Heart left ventricle (tissue), 16 donors: ENCODE measurements around the gene KCTD17. TPM values are rescaled to one million over a fixed set of nuclear protein-coding genes. Genes with fewer than 3 reads are reported as not detected.

Experiments
- ATAC-seq, 4 donors: fragments of 200-7000 bp; cut with Tn5 transposase; one replicate each; pipeline ENCODE4 v1.9.1; 2020 to 2022; ENCODE audit warnings: moderate library complexity in 4 of 4, mild to moderate bottlenecking in 3 of 4, moderate number of reproducible peaks in 1 of 4
- DNase-seq, 5 donors: peaks; one replicate each; pipeline ENCODE4 v3.0.0-alpha.2; 2020
- H3K27ac ChIP-seq, 12 donors: fragments of 200-600 bp; sonication (generic) in 4 of 12; one replicate each; pipeline versions ENCODE4 v1.5.0 to v1.8.0; 2016 to 2022; ENCODE audit warnings: mild to moderate bottlenecking in 2 of 12
- H3K27me3 ChIP-seq, 9 donors: fragments of 200-600 bp; sonication (generic) in 2 of 9; one replicate each; pipeline versions ENCODE4 v1.5.1 to v1.8.0; 2016 to 2022; ENCODE audit warnings: mild to moderate bottlenecking in 3 of 9
- H3K36me3 ChIP-seq, 9 donors: fragments of 200-600 bp; sonication (generic) in 2 of 9; one replicate each; pipeline versions ENCODE4 v1.5.0 to v1.8.0; 2018 to 2022; ENCODE audit warnings: mild to moderate bottlenecking in 2 of 9
- H3K4me1 ChIP-seq, 12 donors: fragments of 200-600 bp; sonication (generic) in 4 of 12; one replicate each; pipeline versions ENCODE4 v1.5.0 to v1.8.0; 2016 to 2022; ENCODE audit warnings: mild to moderate bottlenecking in 3 of 12
- H3K4me3 ChIP-seq, 12 donors: fragments of 200-600 bp; sonication (generic) in 4 of 12; one replicate each; pipeline versions ENCODE4 v1.5.0 to v1.8.0; 2017 to 2022; ENCODE audit warnings: mild to moderate bottlenecking in 9 of 12, moderate library complexity in 4 of 12
- H3K9me3 ChIP-seq, 12 donors: fragments of 200-600 bp; sonication (generic) in 4 of 12; one replicate each; pipeline versions ENCODE4 v1.5.0 to v1.8.0; 2016 to 2022; ENCODE audit warnings: mild to moderate bottlenecking in 1 of 12
- POLR2A ChIP-seq, 2 donors: fragments of 450-650 bp; IDR thresholded peaks; one replicate each; pipeline ENCODE4 v1.6.1; 2017; ENCODE audit warnings: antibody characterized with exemption in 2 of 2, mild to moderate bottlenecking in 2 of 2, moderate library complexity in 2 of 2
- whole genome bisulfite sequencing, 4 donors: extraction: QIAGEN DNeasy Blood & Tissue Kit in 2 of 4; methylation state at CpG; one replicate each; pipeline versions ENCODE4 v1.1.5 to v1.1.7; 2013 to 2018; 5-methylcytosine and 5-hydroxymethylcytosine counted together
- intact Hi-C, 10 donors: fragments of 100-400 bp; cut with DNase I; formaldehyde crosslinking; loops; one replicate each; pipeline versions ENCODE4 v1.11.1 to v1.14.2; 2022
- polyA plus RNA-seq, 2 donors: library from polyadenylated mRNA; stranded (reverse); fragments of 200-250 nt; gene quantifications; one replicate each; pipeline ENCODE4 v1.2.3, GENCODE V29; 2013
- total RNA-seq, 9 donors: library from RNA; depleted of rRNA in 2 of 9; stranded (reverse); fragments of >200 nt in 2 of 9; fragmentation: NEBNext Ultra II Directional in 3 of 9; extraction: Animal tissue kit (Norgen Biotek cat#: 25700) in 3 of 9; gene quantifications; one replicate each; pipeline versions ENCODE4 v1.1.0 to v1.2.4, GENCODE V29; 2016 to 2023
- TF ChIP-seq, protein P1 (sequence below), 12 donors: fragments of 200-600 bp; sonication (generic) in 4 of 12; IDR thresholded peaks; one replicate each; pipeline versions ENCODE4 v1.5.0 to v1.8.0; 2018 to 2022; ENCODE audit warnings: antibody characterized with exemption in 12 of 12, mild to moderate bottlenecking in 5 of 12
- donor health status: ischemic (EF 13 %, LVEDD 7.1; RV severe dilation, severe dysfunction).
- donor health status: healthy with polysubstance abuse.
- donor health status: DM: no; HTN: yes; CAD: no.
- donor health status: DM: no; HTN: no; CAD: no.
- donor health status: ischemic (EF 25% LVEDD 6.9; RV normal size, moderate dysfunction).
- donor health status: ischemic (EF 25% LVEDD 5.7; RV mildly dilated, moderate dysfunction).
- donor health status: healthy.
- donor health status: DM: yes; HTN: yes; CAD: no.
- donor health status: ischemic (EF 35%, LVEDD 5.7; RV mildly dilated, moderate dysfunction).
- donor health status: nonischemic (EF 11% LVEDD 7.7; RV severe dilation, severe dysfunction).
- donor health status: DM: yes; HTN: yes; CAD: no.
- donor health status: PGD.
- donor health status: ischemic (EF 29% LVEDD 5.4; RV normal size, mild dysfunction).
- donor health status: nonischemic (EF 23%, LVEDD 6.1; RV moderate dilation, normal function).

Gene KCTD17
- total and polyA plus RNA-seq, 11 donors = 10.8 to 62.0 (median 17.3) TPM

DNA sequence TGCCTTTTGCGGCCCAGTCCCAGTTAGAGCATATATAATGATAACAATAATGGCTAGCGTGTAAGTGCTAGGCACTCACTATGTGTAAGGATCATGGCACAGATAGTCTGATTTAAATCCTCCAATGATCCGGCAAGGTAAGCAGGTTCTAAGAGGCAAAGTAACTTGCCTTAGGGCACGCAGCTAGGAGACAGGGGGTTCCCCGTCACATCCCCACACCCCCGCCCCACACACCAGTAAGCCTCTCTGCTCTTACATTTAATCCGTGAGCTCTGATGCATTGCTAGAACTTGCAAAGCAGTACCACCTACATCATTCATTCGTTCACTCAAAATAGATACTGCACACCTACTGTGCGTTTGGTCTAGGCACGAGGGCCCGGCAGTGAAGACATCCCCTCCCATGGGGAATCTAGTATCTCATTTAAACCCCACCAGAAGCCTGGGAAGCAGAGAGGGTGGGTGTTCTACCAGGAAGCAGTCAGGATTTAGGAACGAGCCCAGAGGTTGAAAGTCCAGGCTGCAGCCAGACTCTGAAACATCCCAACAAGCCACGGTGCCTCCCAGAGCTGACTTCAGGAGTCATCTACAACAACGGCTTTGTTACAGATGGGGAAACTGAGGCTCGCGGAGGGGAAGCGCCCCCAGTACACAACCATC, 37.3 kb downstream of the KCTD17 start:
- Histone ChIP-seq H3K4me1 (no peaks in the 10 kb centered on the region), H3K27me3 (peaks cover 0 to 36% (median 6%) of the 10 kb centered on the region in 9 donors), H3K4me3 (no peak overlapping the region), H3K27ac (no peak overlapping the region), H3K36me3 (no peaks in the 10 kb centered on the region), H3K9me3 (no peaks in the 10 kb centered on the region)
- TF ChIP-seq, protein P1, sequence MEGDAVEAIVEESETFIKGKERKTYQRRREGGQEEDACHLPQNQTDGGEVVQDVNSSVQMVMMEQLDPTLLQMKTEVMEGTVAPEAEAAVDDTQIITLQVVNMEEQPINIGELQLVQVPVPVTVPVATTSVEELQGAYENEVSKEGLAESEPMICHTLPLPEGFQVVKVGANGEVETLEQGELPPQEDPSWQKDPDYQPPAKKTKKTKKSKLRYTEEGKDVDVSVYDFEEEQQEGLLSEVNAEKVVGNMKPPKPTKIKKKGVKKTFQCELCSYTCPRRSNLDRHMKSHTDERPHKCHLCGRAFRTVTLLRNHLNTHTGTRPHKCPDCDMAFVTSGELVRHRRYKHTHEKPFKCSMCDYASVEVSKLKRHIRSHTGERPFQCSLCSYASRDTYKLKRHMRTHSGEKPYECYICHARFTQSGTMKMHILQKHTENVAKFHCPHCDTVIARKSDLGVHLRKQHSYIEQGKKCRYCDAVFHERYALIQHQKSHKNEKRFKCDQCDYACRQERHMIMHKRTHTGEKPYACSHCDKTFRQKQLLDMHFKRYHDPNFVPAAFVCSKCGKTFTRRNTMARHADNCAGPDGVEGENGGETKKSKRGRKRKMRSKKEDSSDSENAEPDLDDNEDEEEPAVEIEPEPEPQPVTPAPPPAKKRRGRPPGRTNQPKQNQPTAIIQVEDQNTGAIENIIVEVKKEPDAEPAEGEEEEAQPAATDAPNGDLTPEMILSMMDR (IDR thresholded peaks at IDR 0.05) = no peak
- no peak for TF ChIP-seq POLR2A (IDR thresholded peaks at IDR 0.05)
- ATAC-seq = no peak
- 74 to 80% (median 76%) methylated on average over 17 of the region's 17 CpGs for WGBS, 4 donors
- intact Hi-C loops = loop anchor here in 1 of 10 donors (10.0 kb wide), 1 partner anchor 66 kb away; no protein-coding TSS in a partner anchor
- DNase-seq = no peak

DNA sequence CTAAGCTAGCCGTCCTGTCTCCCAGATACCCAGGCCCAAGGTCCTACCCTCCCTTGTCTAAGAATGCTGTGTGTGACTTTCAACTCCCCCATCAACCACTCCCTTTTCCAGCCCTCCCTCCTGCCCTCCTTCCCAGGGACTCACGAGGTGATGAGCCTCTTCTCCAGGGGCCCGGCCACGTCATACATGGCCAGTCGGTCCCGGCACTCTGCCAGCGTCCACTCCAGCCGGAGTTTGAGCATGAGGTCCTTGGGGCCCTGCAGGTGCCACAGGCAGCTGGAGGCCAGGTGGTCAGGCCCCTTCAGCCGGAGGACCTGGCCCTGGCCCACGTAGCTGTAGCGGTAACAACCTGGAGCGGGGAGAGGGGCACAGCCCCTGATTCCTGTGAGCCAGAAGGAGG, 37.9 kb downstream of the KCTD17 start:
- DNase-seq = no peak
- H3K9me3 ChIP-seq = no peaks in the 10 kb centered on the region
- TF ChIP-seq POLR2A (IDR thresholded peaks at IDR 0.05) = no peak
- TF ChIP-seq, protein P1 (IDR thresholded peaks at IDR 0.05) = no peak
- intact Hi-C loops = loop anchor here in 1 of 10 donors (10.0 kb wide), 1 partner anchor 65 kb away; no protein-coding TSS in a partner anchor
- WGBS, 4 donors = 56 to 60% (median 57%) methylated on average over 9 to 12 of the region's 12 CpGs
- H3K4me3 ChIP-seq = no peak overlapping the region
- no peaks in the 10 kb centered on the region for H3K36me3 ChIP-seq
- H3K4me1 ChIP-seq = no peaks in the 10 kb centered on the region
- H3K27me3 ChIP-seq = peaks cover 0 to 42% (median 6%) of the 10 kb centered on the region in 9 donors
- no peak for ATAC-seq
- H3K27ac ChIP-seq = no peak overlapping the region

DNA sequence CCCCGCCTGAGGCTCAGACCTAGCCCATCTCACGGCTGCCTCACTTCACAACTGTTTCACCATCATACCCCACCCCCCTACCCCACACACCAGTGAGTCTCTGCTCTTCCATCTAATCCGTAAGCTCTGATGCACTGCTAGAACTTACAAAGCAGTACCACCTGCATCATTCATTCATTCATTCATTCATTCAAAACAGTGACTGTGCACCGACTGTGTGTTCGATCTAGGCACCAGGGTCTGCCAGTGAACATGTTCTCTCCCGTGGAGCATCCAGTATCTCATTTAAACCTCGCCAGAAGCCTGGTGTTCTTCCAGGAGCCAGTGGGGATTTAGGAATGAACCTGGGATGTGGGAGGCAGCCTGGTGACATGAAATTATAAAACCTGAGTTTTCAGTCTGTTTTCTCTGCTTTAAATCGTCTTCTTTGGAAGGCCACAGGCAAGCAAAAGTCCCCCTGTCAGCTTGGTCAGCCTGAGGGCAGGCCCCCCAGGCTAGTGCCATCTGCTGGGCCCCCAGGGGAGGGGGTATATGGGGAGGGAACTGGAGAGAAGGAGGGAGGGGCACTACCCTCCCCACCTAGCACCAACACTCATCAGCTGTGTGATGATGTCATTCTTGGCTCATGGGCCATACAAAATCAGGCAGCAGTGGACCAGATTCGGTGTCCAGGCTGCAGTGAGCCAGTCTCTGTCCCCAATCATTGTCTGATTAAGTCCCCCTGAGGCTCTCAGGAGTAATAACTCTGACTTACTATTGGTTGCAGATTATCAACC, 39.6 kb downstream of the KCTD17 start:
- no peak overlapping the region for H3K27ac ChIP-seq
- H3K27me3 ChIP-seq = peaks cover 0 to 58% (median 14%) of the 10 kb centered on the region in 9 donors
- no peaks in the 10 kb centered on the region for H3K36me3 ChIP-seq
- DNase-seq = no peak
- no peak overlapping the region for H3K4me3 ChIP-seq
- H3K4me1 ChIP-seq = no peaks in the 10 kb centered on the region
- 70 to 77% (median 73%) methylated on average over 9 of the region's 9 CpGs for WGBS, 4 donors
- H3K9me3 ChIP-seq = no peaks in the 10 kb centered on the region
- intact Hi-C loops = no loop called here
- TF ChIP-seq, protein P1 (IDR thresholded peaks at IDR 0.05) = no peak
- no peak for TF ChIP-seq POLR2A (IDR thresholded peaks at IDR 0.05)
- ATAC-seq = no peak

DNA sequence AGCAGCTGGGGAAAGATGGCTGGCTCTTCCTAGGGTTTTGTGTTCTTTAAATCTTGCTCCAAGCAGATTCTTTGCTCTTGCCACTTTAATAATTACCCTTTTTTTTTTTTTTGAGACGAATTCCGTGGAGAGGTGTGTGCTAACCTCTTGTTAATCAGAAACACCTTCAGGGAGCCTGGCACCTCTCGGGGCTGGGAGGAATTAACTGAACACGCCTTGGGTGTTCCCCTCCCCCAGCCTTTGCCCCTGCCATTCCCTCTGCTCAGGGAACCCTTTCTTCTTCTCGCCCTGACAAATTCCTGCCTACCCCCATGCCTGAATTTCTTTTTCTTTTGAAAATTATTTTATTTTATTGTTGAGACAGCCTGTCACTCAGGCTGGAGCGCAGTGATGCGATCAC, 40.5 kb downstream of the KCTD17 start:
- Histone ChIP-seq H3K27me3 (peaks cover 0 to 60% (median 23%) of the 10 kb centered on the region in 9 donors), H3K36me3 (no peaks in the 10 kb centered on the region)

More for the DNA sequence above, 40.5 kb downstream of the KCTD17 start:
- ATAC-seq (no peak), DNase-seq (no peak)
- Histone ChIP-seq H3K27ac (no peak overlapping the region), H3K9me3 (no peaks in the 10 kb centered on the region), H3K4me3 (no peak overlapping the region), H3K4me1 (no peaks in the 10 kb centered on the region)
- no peak for TF ChIP-seq POLR2A (IDR thresholded peaks at IDR 0.05)
- TF ChIP-seq, protein P1 (IDR thresholded peaks at IDR 0.05) = no peak
- 72 to 78% (median 76%) methylated on average over 7 of the region's 7 CpGs for WGBS, 4 donors
- intact Hi-C loops = no loop called here
